Panc1 (cell line): ENCODE measurements around the gene CD4. TPM values are rescaled to one million over a fixed set of nuclear protein-coding genes. Genes with fewer than 3 reads are reported as not detected.

Source experiments
- ATAC-seq: fragments of 200-7000 bp; cut with Tn5 transposase; 2 replicates; pipeline ENCODE4 v1.9.1; 2020; ENCODE audit warnings: mild to moderate bottlenecking, moderate library complexity
- BruUV-seq: library from RNA; stranded (reverse); fragments of 400-500 nt; replicated peaks from 2 replicates; lab custom pipeline; 2021; lab: Mats Ljungman, UMichigan
- CTCF ChIA-PET: fragments of 300-600 bp; sonication (Branson Sonifier 250); formaldehyde crosslinking; loops from one replicate; lab custom pipeline; 2022; ENCODE audit warnings: antibody characterized with exemption; lab: Charles Lee
- POLR2A ChIA-PET: fragments of 300-600 bp; sonication (Branson Sonifier 250); formaldehyde crosslinking; loops from one replicate; lab custom pipeline; 2022; ENCODE audit warnings: antibody characterized with exemption; lab: Charles Lee
- DNase-seq: peaks from one replicate; pipeline ENCODE4 v3.0.0-alpha.2; 2010; ENCODE audit warnings: low read depth, low spot score
- H3K27ac ChIP-seq: 2 replicates; pipeline ENCODE4 v1.5.1; 2011; ENCODE audit warnings: mild to moderate bottlenecking, low read length, inconsistent platforms
- H3K27me3 ChIP-seq: fragments of 200-500 bp; sonication (Bioruptor generic); 2 replicates; pipeline ENCODE4 v1.6.0; 2014; ENCODE audit warnings: low read length, inconsistent platforms; ENCODE audit not compliant: control insufficient read depth, insufficient read depth
- H3K36me3 ChIP-seq: fragments of 200-500 bp; sonication (Bioruptor generic); 2 replicates; pipeline ENCODE4 v1.5.1; 2014; ENCODE audit warnings: inconsistent platforms, mild to moderate bottlenecking, low read length, moderate library complexity; ENCODE audit not compliant: control insufficient read depth, insufficient read depth
- H3K4me1 ChIP-seq: 2 replicates; pipeline ENCODE4 v1.5.1; 2011; ENCODE audit warnings: inconsistent platforms, mild to moderate bottlenecking, low read length, moderate library complexity; ENCODE audit not compliant: control insufficient read depth, insufficient read depth
- H3K4me3 ChIP-seq, 2 experiments: 2 replicates each; pipeline ENCODE4 v1.5.1; 2011 to 2012; ENCODE audit warnings: low read depth in 2 of 2, low read length in 2 of 2, mild to moderate bottlenecking in 2 of 2, inconsistent platforms in 1 of 2, moderate library complexity in 1 of 2
- H3K9me3 ChIP-seq: fragments of 200-500 bp; sonication (Bioruptor generic); 2 replicates; pipeline ENCODE4 v1.5.1; 2014; ENCODE audit warnings: low read depth, mild to moderate bottlenecking, inconsistent platforms, low read length, moderate library complexity; ENCODE audit not compliant: control insufficient read depth, insufficient read depth
- POLR2AphosphoS5 ChIP-seq: IDR thresholded peaks from 2 replicates; pipeline ENCODE4 v1.6.1; 2012; ENCODE audit warnings: mild to moderate bottlenecking, low read depth, low read length, moderate library complexity
- REST ChIP-seq, 2 experiments: IDR thresholded peaks; 2 replicates each; pipeline ENCODE4 v1.6.1; 2011 to 2012; ENCODE audit warnings: low read depth in 2 of 2, control low read depth in 1 of 2, low read length in 1 of 2, mild to moderate bottlenecking in 1 of 2, moderate library complexity in 1 of 2; ENCODE audit not compliant: insufficient read depth in 1 of 2
- SIN3A ChIP-seq: IDR thresholded peaks from 2 replicates; pipeline ENCODE4 v1.6.1; 2012; ENCODE audit warnings: low read depth, mild to moderate bottlenecking, low read length, moderate library complexity, borderline replicate concordance; ENCODE audit not compliant: insufficient read depth
- TCF7L2 ChIP-seq: IDR thresholded peaks from 2 replicates; pipeline ENCODE4 v1.6.1; 2011; ENCODE audit warnings: mild to moderate bottlenecking, low read depth, low read length, inconsistent platforms
- in situ Hi-C: cut with HindIII; loops from 2 replicates; pipeline ENCODE4 v1.10.0; 2016; ENCODE audit warnings: low sequenced_read_pairs, low pct_unique_long_range_greater_than_20kb
- intact Hi-C: fragments of 100-400 bp; cut with micrococcal nuclease; formaldehyde crosslinking; loops from one replicate; pipeline ENCODE4 v1.10.0; 2022; ENCODE audit not compliant: unreplicated experiment
- total RNA-seq: library from RNA; stranded (reverse); gene quantifications from one replicate; pipeline ENCODE4 v1.2.1, GENCODE V29; 2021; ENCODE audit not compliant: unreplicated experiment
- TF ChIP-seq, protein P1 (sequence below): fragments of 450-650 bp; IDR thresholded peaks from 2 replicates; pipeline ENCODE4 v1.5.1; 2017; ENCODE audit warnings: mild to moderate bottlenecking

CD4 gene
- total RNA-seq, 1 experiment from 2014 or later = 0.23 TPM

- no TSS peak for BruUV-seq
- ChIA-PET CTCF (no interaction called here), POLR2A (no interaction called here)
- intact Hi-C loops (no loop called here), in situ Hi-C loops (no loop called here)
- TF ChIP-seq POLR2AphosphoS5 = no peak
- TF ChIP-seq, protein P1, sequence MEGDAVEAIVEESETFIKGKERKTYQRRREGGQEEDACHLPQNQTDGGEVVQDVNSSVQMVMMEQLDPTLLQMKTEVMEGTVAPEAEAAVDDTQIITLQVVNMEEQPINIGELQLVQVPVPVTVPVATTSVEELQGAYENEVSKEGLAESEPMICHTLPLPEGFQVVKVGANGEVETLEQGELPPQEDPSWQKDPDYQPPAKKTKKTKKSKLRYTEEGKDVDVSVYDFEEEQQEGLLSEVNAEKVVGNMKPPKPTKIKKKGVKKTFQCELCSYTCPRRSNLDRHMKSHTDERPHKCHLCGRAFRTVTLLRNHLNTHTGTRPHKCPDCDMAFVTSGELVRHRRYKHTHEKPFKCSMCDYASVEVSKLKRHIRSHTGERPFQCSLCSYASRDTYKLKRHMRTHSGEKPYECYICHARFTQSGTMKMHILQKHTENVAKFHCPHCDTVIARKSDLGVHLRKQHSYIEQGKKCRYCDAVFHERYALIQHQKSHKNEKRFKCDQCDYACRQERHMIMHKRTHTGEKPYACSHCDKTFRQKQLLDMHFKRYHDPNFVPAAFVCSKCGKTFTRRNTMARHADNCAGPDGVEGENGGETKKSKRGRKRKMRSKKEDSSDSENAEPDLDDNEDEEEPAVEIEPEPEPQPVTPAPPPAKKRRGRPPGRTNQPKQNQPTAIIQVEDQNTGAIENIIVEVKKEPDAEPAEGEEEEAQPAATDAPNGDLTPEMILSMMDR = no peak
- TF ChIP-seq REST (IDR thresholded peaks at IDR 0.05; ENCODE audit: insufficient read depth in 1 of 2, low read depth in 2 of 2, low read length in 1 of 2) = no peak
- ATAC-seq (no peak), DNase-seq (no peak)
- H3K27ac ChIP-seq = no peak overlapping the region
- H3K27me3 ChIP-seq = no peaks in the 10 kb centered on the region
- H3K9me3 ChIP-seq = no peaks in the 10 kb centered on the region
- H3K36me3 ChIP-seq = no peaks in the 10 kb centered on the region
- H3K4me3 ChIP-seq = no peak overlapping the region
- no peaks in the 10 kb centered on the region for H3K4me1 ChIP-seq
Measured at GRCh38 chr12:6796576-6796975, 7.2 kb downstream of the CD4 start.

DNA sequence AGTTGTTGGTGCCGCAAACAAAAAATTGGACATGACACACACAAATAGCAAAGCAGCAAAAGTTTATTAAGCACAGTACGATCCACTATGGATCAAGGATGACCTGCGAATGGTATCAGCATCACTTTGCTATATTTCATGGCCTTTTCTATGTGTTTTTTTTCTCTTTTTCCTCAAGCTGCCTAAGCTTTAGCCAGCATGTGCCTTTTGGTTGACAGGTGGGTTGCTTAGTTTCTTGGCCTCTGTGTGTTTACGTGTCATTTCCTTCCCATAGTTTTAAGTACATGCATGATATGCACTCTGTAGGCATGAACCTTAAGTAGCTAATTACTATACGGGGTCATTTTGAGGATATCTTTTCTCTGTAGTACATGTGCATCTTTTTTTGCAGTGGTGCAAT is 9.8 kb downstream of the CD4 start:
- H3K4me1 ChIP-seq = no peaks in the 10 kb centered on the region
- TF ChIP-seq POLR2AphosphoS5 = no peak
- TF ChIP-seq, protein P1 = no peak
- no peak for TF ChIP-seq SIN3A
- no peak for TF ChIP-seq REST (IDR thresholded peaks at IDR 0.05; ENCODE audit: insufficient read depth in 1 of 2, low read depth in 2 of 2, low read length in 1 of 2)
- no peak for TF ChIP-seq TCF7L2
- intact Hi-C loops (no loop called here), in situ Hi-C loops (no loop called here)
- CTCF ChIA-PET = no interaction called here
- no peak for ATAC-seq
- H3K36me3 ChIP-seq = no peaks in the 10 kb centered on the region
- no TSS peak for BruUV-seq
- POLR2A ChIA-PET = interaction anchor here (0.6 kb wide), 1 partner anchor 67 kb away, joined by 14 read pairs; no protein-coding TSS in a partner anchor
- no peaks in the 10 kb centered on the region for H3K9me3 ChIP-seq
- no peak for DNase-seq
- no peak overlapping the region for H3K27ac ChIP-seq
- H3K27me3 ChIP-seq = no peaks in the 10 kb centered on the region
- no peak overlapping the region for H3K4me3 ChIP-seq
